ENCODE data around the gene GFRAL.

GFRAL gene

GRCh38 chr6:55379895-55380294 is 52.6 kb downstream of the GFRAL start:
- intact Hi-C loops (cut with micrococcal nuclease) = no loop called here
- no peak overlapping the region for H3K4me3 Mint-ChIP-seq
- no peaks in the 10 kb centered on the region for H3K27me3 Mint-ChIP-seq

GRCh38 chr6:55388211-55388610 is 60.9 kb downstream of the GFRAL start:
- intact Hi-C loops (cut with micrococcal nuclease) = no loop called here
- no peaks in the 10 kb centered on the region for H3K4me1 Mint-ChIP-seq (ENCODE audit: low read depth)
- no peaks in the 10 kb centered on the region for H3K9me3 Mint-ChIP-seq
- no peaks in the 10 kb centered on the region for H3K36me3 Mint-ChIP-seq (ENCODE audit: low read depth)
- H3K27me3 Mint-ChIP-seq = no peaks in the 10 kb centered on the region
- H3K27ac Mint-ChIP-seq = no peak overlapping the region
- H3K4me3 Mint-ChIP-seq = no peak overlapping the region

More at GRCh38 chr6:55379895-55380294, 52.6 kb downstream of the GFRAL start:
- no peaks in the 10 kb centered on the region for H3K4me1 Mint-ChIP-seq (ENCODE audit: low read depth)
- H3K36me3 Mint-ChIP-seq (ENCODE audit: low read depth) = no peaks in the 10 kb centered on the region
- H3K9me3 Mint-ChIP-seq = peaks cover 25% of the 10 kb centered on the region
- no peak overlapping the region for H3K27ac Mint-ChIP-seq

- H3K4me1 Mint-ChIP-seq (ENCODE audit: low read depth) = no peaks in the 10 kb centered on the region
- no peaks in the 10 kb centered on the region for H3K27me3 Mint-ChIP-seq
- H3K9me3 Mint-ChIP-seq = no peaks in the 10 kb centered on the region
- no peak overlapping the region for H3K27ac Mint-ChIP-seq
- no peaks in the 10 kb centered on the region for H3K36me3 Mint-ChIP-seq (ENCODE audit: low read depth)
- intact Hi-C loops (cut with micrococcal nuclease) = no loop called here
- no peak overlapping the region for H3K4me3 Mint-ChIP-seq
These were observed 68.6 kb downstream of the GFRAL start for GRCh38 chr6:55395871-55396270.

GRCh38 chr6:55397986-55398385 is 70.7 kb downstream of the GFRAL start:
- intact Hi-C loops (cut with micrococcal nuclease) = no loop called here
- no peaks in the 10 kb centered on the region for H3K4me1 Mint-ChIP-seq (ENCODE audit: low read depth)
- H3K4me3 Mint-ChIP-seq = no peak overlapping the region
- H3K27ac Mint-ChIP-seq = no peak overlapping the region
- H3K9me3 Mint-ChIP-seq = no peaks in the 10 kb centered on the region
- H3K27me3 Mint-ChIP-seq = no peaks in the 10 kb centered on the region
- H3K36me3 Mint-ChIP-seq (ENCODE audit: low read depth) = no peaks in the 10 kb centered on the region

GRCh38 chr6:55399351-55399750 is 72.1 kb downstream of the GFRAL start:
- H3K27me3 Mint-ChIP-seq = no peaks in the 10 kb centered on the region
- H3K36me3 Mint-ChIP-seq (ENCODE audit: low read depth) = no peaks in the 10 kb centered on the region
- H3K4me1 Mint-ChIP-seq (ENCODE audit: low read depth) = no peaks in the 10 kb centered on the region
- H3K4me3 Mint-ChIP-seq = no peak overlapping the region
- intact Hi-C loops (cut with micrococcal nuclease) = no loop called here
- H3K27ac Mint-ChIP-seq = no peak overlapping the region
- no peaks in the 10 kb centered on the region for H3K9me3 Mint-ChIP-seq

- Mint-ChIP-seq H3K36me3 (ENCODE audit: low read depth) (no peaks in the 10 kb centered on the region), H3K27me3 (no peaks in the 10 kb centered on the region), H3K27ac (no peak overlapping the region), H3K4me1 (ENCODE audit: low read depth) (no peaks in the 10 kb centered on the region), H3K9me3 (peaks cover 8% of the 10 kb centered on the region), H3K4me3 (no peak overlapping the region)
- intact Hi-C loops (cut with micrococcal nuclease) = no loop called here
These were observed 78.4 kb downstream of the GFRAL start for GRCh38 chr6:55405474-55406235.

GRCh38 chr6:55410674-55411073 is 83.4 kb downstream of the GFRAL start:
- Mint-ChIP-seq H3K27me3 (no peaks in the 10 kb centered on the region), H3K36me3 (ENCODE audit: low read depth) (no peaks in the 10 kb centered on the region), H3K9me3 (peaks cover 33% of the 10 kb centered on the region), H3K4me1 (ENCODE audit: low read depth) (no peaks in the 10 kb centered on the region), H3K27ac (no peak overlapping the region), H3K4me3 (no peak overlapping the region)
- intact Hi-C loops (cut with micrococcal nuclease) = no loop called here

GRCh38 chr6:55423933-55424332 is 96.7 kb downstream of the GFRAL start:
- Mint-ChIP-seq H3K4me3 (no peak overlapping the region), H3K9me3 (no peaks in the 10 kb centered on the region), H3K27me3 (no peaks in the 10 kb centered on the region), H3K36me3 (ENCODE audit: low read depth) (no peaks in the 10 kb centered on the region), H3K27ac (no peak overlapping the region), H3K4me1 (ENCODE audit: low read depth) (no peaks in the 10 kb centered on the region)
- intact Hi-C loops (cut with micrococcal nuclease) = no loop called here

- Mint-ChIP-seq H3K27ac (no peak overlapping the region), H3K4me3 (no peak overlapping the region), H3K27me3 (no peaks in the 10 kb centered on the region), H3K36me3 (ENCODE audit: low read depth) (no peaks in the 10 kb centered on the region), H3K9me3 (no peaks in the 10 kb centered on the region), H3K4me1 (ENCODE audit: low read depth) (no peaks in the 10 kb centered on the region)
- intact Hi-C loops (cut with micrococcal nuclease) = no loop called here
These were observed 106.3 kb downstream of the GFRAL start for GRCh38 chr6:55433446-55434130.

- no peaks in the 10 kb centered on the region for H3K27me3 Mint-ChIP-seq
- H3K27ac Mint-ChIP-seq = no peak overlapping the region
- no peak overlapping the region for H3K4me3 Mint-ChIP-seq
- intact Hi-C loops (cut with micrococcal nuclease) = no loop called here
- H3K9me3 Mint-ChIP-seq = no peaks in the 10 kb centered on the region
- H3K36me3 Mint-ChIP-seq (ENCODE audit: low read depth) = no peaks in the 10 kb centered on the region
- no peaks in the 10 kb centered on the region for H3K4me1 Mint-ChIP-seq (ENCODE audit: low read depth)
These were observed 109.9 kb downstream of the GFRAL start for GRCh38 chr6:55437141-55437540.

- H3K36me3 Mint-ChIP-seq (ENCODE audit: low read depth) = no peaks in the 10 kb centered on the region
- no peak overlapping the region for H3K4me3 Mint-ChIP-seq
- no peak overlapping the region for H3K27ac Mint-ChIP-seq
- H3K9me3 Mint-ChIP-seq = no peaks in the 10 kb centered on the region
- H3K4me1 Mint-ChIP-seq (ENCODE audit: low read depth) = no peaks in the 10 kb centered on the region
- no peaks in the 10 kb centered on the region for H3K27me3 Mint-ChIP-seq
- intact Hi-C loops (cut with micrococcal nuclease) = no loop called here
These were observed 110.9 kb downstream of the GFRAL start for GRCh38 chr6:55438203-55438602.

GRCh38 chr6:55443238-55444134 is 116.2 kb downstream of the GFRAL start:
- Mint-ChIP-seq H3K36me3 (ENCODE audit: low read depth) (no peaks in the 10 kb centered on the region), H3K9me3 (no peaks in the 10 kb centered on the region), H3K4me1 (ENCODE audit: low read depth) (no peaks in the 10 kb centered on the region), H3K4me3 (no peak overlapping the region), H3K27me3 (no peaks in the 10 kb centered on the region), H3K27ac (no peak overlapping the region)
- intact Hi-C loops (cut with micrococcal nuclease) = no loop called here

- intact Hi-C loops (cut with micrococcal nuclease) = no loop called here
These were observed 118.5 kb downstream of the GFRAL start for GRCh38 chr6:55445648-55446204.

GRCh38 chr6:55447891-55448290 is 120.6 kb downstream of the GFRAL start:
- H3K36me3 Mint-ChIP-seq (ENCODE audit: low read depth) = no peaks in the 10 kb centered on the region
- intact Hi-C loops (cut with micrococcal nuclease) = no loop called here
- H3K27ac Mint-ChIP-seq = no peak overlapping the region
- H3K4me1 Mint-ChIP-seq (ENCODE audit: low read depth) = no peaks in the 10 kb centered on the region
- H3K4me3 Mint-ChIP-seq = no peak overlapping the region
- H3K27me3 Mint-ChIP-seq = no peaks in the 10 kb centered on the region
- H3K9me3 Mint-ChIP-seq = no peaks in the 10 kb centered on the region

More at GRCh38 chr6:55445648-55446204, 118.5 kb downstream of the GFRAL start:
- Mint-ChIP-seq H3K4me1 (ENCODE audit: low read depth) (no peaks in the 10 kb centered on the region), H3K9me3 (no peaks in the 10 kb centered on the region), H3K36me3 (ENCODE audit: low read depth) (no peaks in the 10 kb centered on the region), H3K4me3 (no peak overlapping the region), H3K27me3 (no peaks in the 10 kb centered on the region), H3K27ac (no peak overlapping the region)

Measured in dendritic cell treated with granulocyte-macrophage colony-stimulating factor and Interleukin-4, amounts not matched to agents 40 ng/mL and 50 ng/mL, for 4 days (primary cell).